Tibial nerve (tissue), 4 donors: ENCODE results near the gene ELMO1. TPM values are rescaled to one million over a fixed set of nuclear protein-coding genes. Genes with fewer than 3 reads are reported as not detected.

ENCODE experiments used
- DNase-seq, 2 donors: peaks; one replicate each; pipeline ENCODE4 v3.0.0-alpha.2; 2019; ENCODE audit warnings: low spot score in 2 of 2
- H3K27ac ChIP-seq, 4 donors: fragments of 200-600 bp; sonication (generic) in 3 of 4; one replicate each; pipeline ENCODE4 v1.5.1; 2017 to 2019; ENCODE audit warnings: mild to moderate bottlenecking in 1 of 4
- H3K27me3 ChIP-seq, 2 donors: fragments of 200-600 bp; sonication (generic) in 1 of 2; one replicate each; pipeline versions ENCODE4 v1.5.1 to v1.6.0; 2017 to 2019
- H3K36me3 ChIP-seq, 3 donors: fragments of 200-600 bp; sonication (generic); one replicate each; pipeline ENCODE4 v1.5.1; 2018 to 2019
- H3K4me1 ChIP-seq, 4 donors: fragments of 200-600 bp; sonication (generic) in 3 of 4; one replicate each; pipeline ENCODE4 v1.5.1; 2017 to 2019
- H3K4me3 ChIP-seq, 4 donors: fragments of 200-600 bp; sonication (generic) in 3 of 4; one replicate each; pipeline ENCODE4 v1.5.1; 2017 to 2019; ENCODE audit warnings: mild to moderate bottlenecking in 1 of 4, moderate library complexity in 1 of 4
- H3K9me3 ChIP-seq, 4 donors: fragments of 200-600 bp; sonication (generic) in 3 of 4; one replicate each; pipeline ENCODE4 v1.5.1; 2017 to 2019
- EP300 ChIP-seq, 2 donors: sonication (generic); formaldehyde crosslinking; IDR thresholded peaks; one replicate each; pipeline ENCODE4 v1.6.1; 2017; ENCODE audit warnings: antibody characterized with exemption in 2 of 2, mild to moderate bottlenecking in 1 of 2
- POLR2A ChIP-seq, 2 donors: fragments of 450-650 bp; IDR thresholded peaks; one replicate each; pipeline ENCODE4 v1.6.1; 2017; ENCODE audit warnings: antibody characterized with exemption in 2 of 2, mild to moderate bottlenecking in 2 of 2, moderate library complexity in 2 of 2
- WGBS, 2 donors: methylation state at CpG; one replicate each; pipeline ENCODE4 v1.1.5; 2018; 5-methylcytosine and 5-hydroxymethylcytosine counted together
- total RNA-seq, 4 donors: library from RNA; depleted of rRNA; stranded (reverse); fragments of >200 nt; gene quantifications; one replicate each; pipeline ENCODE4 v1.1.0, GENCODE V29; 2016
- TF ChIP-seq, protein P1 (sequence below), 5 experiments: fragments of 200-600 bp in 3 of 5; fragments of 450-650 bp in 2 of 5; sonication (generic) in 3 of 5; IDR thresholded peaks; one replicate each; pipeline ENCODE4 v1.5.1; 2016 to 2019; ENCODE audit warnings: antibody characterized with exemption in 5 of 5, mild to moderate bottlenecking in 3 of 5, moderate library complexity in 2 of 5

ELMO1 gene
- total RNA-seq, 4 donors from 2014 or later: 196 to 328 (median 268) TPM

DNA sequence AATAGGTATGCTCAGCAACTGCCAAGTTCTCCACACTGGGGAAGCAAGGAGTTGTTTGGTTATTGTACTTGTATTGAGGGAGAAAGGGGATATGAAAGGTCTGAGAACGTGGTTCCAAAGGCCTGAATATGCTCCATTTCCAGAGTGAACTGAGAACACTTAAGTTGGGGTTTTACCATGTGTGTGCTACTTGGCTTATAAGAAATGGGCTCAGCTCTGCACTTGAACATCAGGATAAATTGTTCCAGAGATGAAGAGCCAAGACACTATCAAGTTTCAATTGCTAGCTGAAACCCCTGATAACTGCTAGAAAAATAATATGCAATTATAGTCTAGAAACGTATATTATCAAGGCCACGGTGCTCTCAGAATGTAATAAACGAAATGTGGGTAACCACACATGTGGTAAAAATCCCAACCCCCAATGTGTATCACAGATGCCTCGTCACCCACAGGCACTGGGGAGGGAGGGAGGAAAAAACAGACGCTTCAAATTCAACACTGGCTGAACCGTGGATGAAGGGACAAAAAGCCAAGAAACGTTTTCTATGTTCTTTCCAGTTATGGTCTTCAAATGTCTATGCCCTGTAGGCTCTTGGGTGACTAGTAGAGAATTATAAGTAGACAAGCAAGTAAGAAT is 16.3 kb downstream of the ELMO1 start:
- WGBS, 2 donors: 33 to 36% methylated on average over 8 of the region's 8 CpGs
- TF ChIP-seq EP300 (IDR thresholded peaks at IDR 0.05) (no peak), POLR2A (IDR thresholded peaks at IDR 0.05) (no peak)
- TF ChIP-seq, protein P1, sequence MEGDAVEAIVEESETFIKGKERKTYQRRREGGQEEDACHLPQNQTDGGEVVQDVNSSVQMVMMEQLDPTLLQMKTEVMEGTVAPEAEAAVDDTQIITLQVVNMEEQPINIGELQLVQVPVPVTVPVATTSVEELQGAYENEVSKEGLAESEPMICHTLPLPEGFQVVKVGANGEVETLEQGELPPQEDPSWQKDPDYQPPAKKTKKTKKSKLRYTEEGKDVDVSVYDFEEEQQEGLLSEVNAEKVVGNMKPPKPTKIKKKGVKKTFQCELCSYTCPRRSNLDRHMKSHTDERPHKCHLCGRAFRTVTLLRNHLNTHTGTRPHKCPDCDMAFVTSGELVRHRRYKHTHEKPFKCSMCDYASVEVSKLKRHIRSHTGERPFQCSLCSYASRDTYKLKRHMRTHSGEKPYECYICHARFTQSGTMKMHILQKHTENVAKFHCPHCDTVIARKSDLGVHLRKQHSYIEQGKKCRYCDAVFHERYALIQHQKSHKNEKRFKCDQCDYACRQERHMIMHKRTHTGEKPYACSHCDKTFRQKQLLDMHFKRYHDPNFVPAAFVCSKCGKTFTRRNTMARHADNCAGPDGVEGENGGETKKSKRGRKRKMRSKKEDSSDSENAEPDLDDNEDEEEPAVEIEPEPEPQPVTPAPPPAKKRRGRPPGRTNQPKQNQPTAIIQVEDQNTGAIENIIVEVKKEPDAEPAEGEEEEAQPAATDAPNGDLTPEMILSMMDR (IDR thresholded peaks at IDR 0.05): no peak
- no peaks in the 10 kb centered on the region for H3K9me3 ChIP-seq
- H3K36me3 ChIP-seq: peaks cover 0 to 8% (median 0%) of the 10 kb centered on the region in 3 donors
- peak overlapping the region in 2 of 4 donors; percentile 28 to 47 for H3K27ac ChIP-seq
- no peaks in the 10 kb centered on the region for H3K27me3 ChIP-seq
- no peak overlapping the region for H3K4me3 ChIP-seq
- DNase-seq: no peak
- peaks cover 0 to 58% (median 3%) of the 10 kb centered on the region in 4 donors for H3K4me1 ChIP-seq

DNA sequence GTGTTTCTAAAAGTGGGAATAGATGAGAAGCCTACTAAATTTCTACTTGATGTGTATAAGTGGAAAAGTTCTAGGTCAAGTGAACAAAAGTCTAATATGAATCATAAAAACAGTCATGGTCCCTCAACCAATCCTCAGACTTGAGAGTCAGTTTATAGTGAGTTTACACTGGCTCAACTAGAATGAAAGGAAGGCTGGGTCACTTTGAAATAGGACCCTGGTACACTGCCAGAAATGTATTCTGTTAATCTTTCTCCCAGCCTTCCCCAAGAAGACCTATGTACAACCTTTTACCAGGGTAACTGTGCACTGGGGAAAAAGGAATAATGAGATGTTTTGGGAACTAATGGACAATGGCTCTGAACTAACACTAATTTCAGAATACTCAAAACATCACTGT is 17.3 kb downstream of the ELMO1 start:
- Histone ChIP-seq H3K27me3 (no peaks in the 10 kb centered on the region), H3K4me3 (no peak overlapping the region), H3K9me3 (no peaks in the 10 kb centered on the region), H3K4me1 (peaks cover 0 to 53% (median 3%) of the 10 kb centered on the region in 4 donors), H3K27ac (peak overlapping the region in 1 of 4 donors; percentile 8), H3K36me3 (peaks cover 0 to 8% (median 0%) of the 10 kb centered on the region in 3 donors)
- DNase-seq: no peak
- TF ChIP-seq POLR2A (IDR thresholded peaks at IDR 0.05) (no peak), EP300 (IDR thresholded peaks at IDR 0.05) (no peak)
- TF ChIP-seq, protein P1 (IDR thresholded peaks at IDR 0.05): no peak

DNA sequence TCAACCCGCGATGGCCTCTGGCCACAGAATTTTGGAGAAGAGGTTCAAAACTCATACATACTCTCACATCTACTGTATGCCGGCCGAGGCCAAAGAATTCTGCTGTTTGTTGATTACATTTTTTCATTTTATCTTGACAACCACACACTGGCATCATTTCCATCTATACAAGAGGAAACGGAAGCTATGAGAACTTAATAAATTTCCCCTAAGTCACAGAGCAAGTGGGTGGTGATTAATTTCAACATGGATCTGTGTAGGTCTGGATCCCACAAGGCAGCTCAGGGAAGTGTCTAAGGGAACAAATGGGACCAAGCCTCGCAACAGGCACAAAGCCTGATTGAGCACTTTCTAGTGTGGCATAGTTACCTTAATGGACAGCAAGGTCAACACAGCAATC is 18.0 kb downstream of the ELMO1 start:
- 90% methylated on average over 6 of the region's 6 CpGs for WGBS, 2 donors
- H3K27ac ChIP-seq: peak overlapping the region in 1 of 4 donors; percentile 8
- TF ChIP-seq, protein P1 (IDR thresholded peaks at IDR 0.05): no peak
- TF ChIP-seq POLR2A (IDR thresholded peaks at IDR 0.05) (no peak), EP300 (IDR thresholded peaks at IDR 0.05) (no peak)
- peaks cover 0 to 54% (median 3%) of the 10 kb centered on the region in 4 donors for H3K4me1 ChIP-seq
- peaks cover 0 to 8% (median 0%) of the 10 kb centered on the region in 3 donors for H3K36me3 ChIP-seq
- no peaks in the 10 kb centered on the region for H3K9me3 ChIP-seq
- no peaks in the 10 kb centered on the region for H3K27me3 ChIP-seq
- no peak for DNase-seq
- H3K4me3 ChIP-seq: no peak overlapping the region

DNA sequence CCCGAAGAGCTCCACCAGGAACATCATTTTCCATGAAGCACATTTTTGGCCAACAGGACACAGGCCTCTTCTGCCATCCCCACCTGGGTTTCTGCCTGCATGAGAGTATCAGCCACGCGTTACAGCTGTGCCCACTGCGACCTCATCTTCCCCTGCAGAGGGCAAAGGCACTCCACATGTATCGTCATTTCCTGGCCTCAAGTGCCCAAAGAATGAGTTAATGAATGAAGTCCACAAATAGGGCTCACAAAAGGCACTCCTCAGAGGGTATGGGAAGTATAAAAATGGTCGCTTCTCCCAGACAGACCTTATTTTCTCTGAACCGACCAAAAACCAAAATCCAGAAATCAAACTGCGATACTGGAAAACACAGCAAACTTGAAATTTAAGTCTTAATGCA is 18.5 kb downstream of the ELMO1 start:
- Histone ChIP-seq H3K4me3 (no peak overlapping the region), H3K27me3 (no peaks in the 10 kb centered on the region), H3K9me3 (no peaks in the 10 kb centered on the region), H3K36me3 (peaks cover 0 to 8% (median 0%) of the 10 kb centered on the region in 3 donors), H3K27ac (no peak overlapping the region), H3K4me1 (peaks cover 0 to 53% (median 3%) of the 10 kb centered on the region in 4 donors)
- no peak for DNase-seq
- 88 to 89% methylated on average over 8 of the region's 8 CpGs for WGBS, 2 donors
- TF ChIP-seq POLR2A (IDR thresholded peaks at IDR 0.05) (no peak), EP300 (IDR thresholded peaks at IDR 0.05) (no peak)
- TF ChIP-seq, protein P1 (IDR thresholded peaks at IDR 0.05): no peak

- DNase-seq: no peak
- Histone ChIP-seq H3K4me3 (no peak overlapping the region), H3K27ac (peak overlapping the region in 1 of 4 donors; percentile 20), H3K9me3 (no peaks in the 10 kb centered on the region), H3K36me3 (peaks cover 0 to 8% (median 0%) of the 10 kb centered on the region in 3 donors), H3K27me3 (no peaks in the 10 kb centered on the region), H3K4me1 (peaks cover 0 to 45% (median 2%) of the 10 kb centered on the region in 4 donors)
- TF ChIP-seq POLR2A (IDR thresholded peaks at IDR 0.05): no peak
- no peak for TF ChIP-seq EP300 (IDR thresholded peaks at IDR 0.05)
- TF ChIP-seq, protein P1 (IDR thresholded peaks at IDR 0.05): no peak
Measured at GRCh38 chr7:37429435-37429791, 19.3 kb downstream of the ELMO1 start.
